ENCODE results near the gene SLK.

The SLK gene

GRCh38 chr10:104034401-104035193 is 67.7 kb downstream of the SLK start:
- no peak for DNase-seq

GRCh38 chr10:104035194-104036068 is 68.5 kb downstream of the SLK start:
- DNase-seq, result no peak

GRCh38 chr10:104036069-104036384 is 69.1 kb downstream of the SLK start:
- no peak for DNase-seq

GRCh38 chr10:104036518-104037260 is 69.7 kb downstream of the SLK start:
- no peak for DNase-seq

- no peak for DNase-seq
These were observed 70.5 kb downstream of the SLK start for GRCh38 chr10:104037261-104037951.

GRCh38 chr10:104038537-104038936 is 71.6 kb downstream of the SLK start:
- DNase-seq, result no peak

GRCh38 chr10:104038958-104039752 is 72.2 kb downstream of the SLK start:
- no peak for DNase-seq

GRCh38 chr10:104040382-104040781 is 73.4 kb downstream of the SLK start:
- DNase-seq, result no peak

- no peak for DNase-seq
These were observed 74.2 kb downstream of the SLK start for GRCh38 chr10:104040862-104041789.

- DNase-seq, result no peak
These were observed 75.1 kb downstream of the SLK start for GRCh38 chr10:104041891-104042535.

- DNase-seq, result no peak
These were observed 76.4 kb downstream of the SLK start for GRCh38 chr10:104043185-104043830.

GRCh38 chr10:104043854-104044253 is 76.9 kb downstream of the SLK start:
- no peak for DNase-seq

GRCh38 chr10:104045151-104046089 is 78.5 kb downstream of the SLK start:
- peak; percentile 48 for DNase-seq

- no peak for DNase-seq
These were observed 79.7 kb downstream of the SLK start for GRCh38 chr10:104046651-104047050.

GRCh38 chr10:104049504-104050250 is 82.7 kb downstream of the SLK start:
- DNase-seq, result peak; percentile 43

GRCh38 chr10:104052431-104052830 is 85.5 kb downstream of the SLK start:
- DNase-seq, result no peak

- DNase-seq, result no peak
These were observed 86.3 kb downstream of the SLK start for GRCh38 chr10:104053201-104053600.

- no peak for DNase-seq
These were observed 87.5 kb downstream of the SLK start for GRCh38 chr10:104054430-104054829.

All from hematopoietic multipotent progenitor cell treated with erythropoietin and hydrocortisone succinate and interleukin-3 and kit ligand, for 6 days (in vitro differentiated cells).